Right kidney (tissue), 9 donors: ENCODE measurements around the gene MYL12A.
"Not testable (repeated sequence)": the region's sequence is repeated elsewhere in the genome, so short reads cannot be mapped to it uniquely, and the experiment has no call there.

Experiments used
- DNase-seq: peaks from one replicate; pipeline ENCODE4 v3.0.0-alpha.2; 2016
- long read RNA-seq, 8 donors: transcript quantifications; one replicate each; lab custom pipeline, GENCODE V29; 2026

MYL12A gene
- long read RNA-seq, donor 1, transcript MYL12A-201 (4 exons, 1,229 nt) = major isoform, 289 of 351 reads
- long read RNA-seq, donor 1, partial matches to known transcripts = 49 of 351 reads
- long read RNA-seq, donor 1, other reads (novel, unspliced or antisense) = 5 of 351 reads
- long read RNA-seq, donor 2, transcript MYL12A-201 (4 exons, 1,229 nt) = major isoform, 145 of 168 reads
- long read RNA-seq, donor 2, partial matches to known transcripts = 17 of 168 reads
- long read RNA-seq, donor 2, other reads (novel, unspliced or antisense) = 0 of 168 reads
- long read RNA-seq, donor 3, transcript MYL12A-201 (4 exons, 1,229 nt) = major isoform, 118 of 136 reads
- long read RNA-seq, donor 3, partial matches to known transcripts = 15 of 136 reads
- long read RNA-seq, donor 3, other reads (novel, unspliced or antisense) = 0 of 136 reads
- long read RNA-seq, donor 4, transcript MYL12A-201 (4 exons, 1,229 nt) = major isoform, 205 of 236 reads
- long read RNA-seq, donor 4, partial matches to known transcripts = 24 of 236 reads
- long read RNA-seq, donor 4, other reads (novel, unspliced or antisense) = 0 of 236 reads
- long read RNA-seq, donor 5, transcript MYL12A-201 (4 exons, 1,229 nt) = major isoform, 219 of 269 reads
- long read RNA-seq, donor 5, partial matches to known transcripts = 41 of 269 reads
- long read RNA-seq, donor 5, other reads (novel, unspliced or antisense) = 0 of 269 reads
- long read RNA-seq, donor 6, transcript MYL12A-201 (4 exons, 1,229 nt) = major isoform, 212 of 402 reads
- long read RNA-seq, donor 6, partial matches to known transcripts = 182 of 402 reads
- long read RNA-seq, donor 6, other reads (novel, unspliced or antisense) = 0 of 402 reads
- long read RNA-seq, donor 7 = 0 reads
- long read RNA-seq, donor 8, transcript MYL12A-207 (4 exons, 947 nt) = minor isoform, 7 of 267 reads
- long read RNA-seq, donor 8, transcript MYL12A-201 (4 exons, 1,229 nt) = major isoform, 224 of 267 reads
- long read RNA-seq, donor 8, partial matches to known transcripts = 29 of 267 reads
- long read RNA-seq, donor 8, other reads (novel, unspliced or antisense) = 0 of 267 reads

GRCh38 chr18:3247240-3248061, at the start of gene MYL12A:
TSS of gene MYL12A (plus strand) at chr18:3247801. CDS start at chr18:3253248, 5,447 bp downstream.
- DNase-seq = peak; percentile 99

- DNase-seq = not testable (repeated sequence)
These were observed 49.2 kb upstream of the MYL12A start for GRCh38 chr18:3198260-3198860.

- no peak for DNase-seq
These were observed 47.5 kb upstream of the MYL12A start for GRCh38 chr18:3199942-3200645.

GRCh38 chr18:3205239-3205638, 42.4 kb upstream of the MYL12A start:
- DNase-seq = no peak

- DNase-seq = no peak
These were observed 40.0 kb upstream of the MYL12A start for GRCh38 chr18:3207565-3207964.

GRCh38 chr18:3209859-3210569, 37.6 kb upstream of the MYL12A start:
- no peak for DNase-seq

- no peak for DNase-seq
These were observed 36.2 kb upstream of the MYL12A start for GRCh38 chr18:3211236-3211992.

GRCh38 chr18:3212657-3213056, 34.9 kb upstream of the MYL12A start:
- no peak for DNase-seq

GRCh38 chr18:3213300-3214059, 34.1 kb upstream of the MYL12A start:
- DNase-seq = no peak

GRCh38 chr18:3214855-3215637, 32.6 kb upstream of the MYL12A start:
- no peak for DNase-seq

GRCh38 chr18:3216987-3217386, 30.6 kb upstream of the MYL12A start:
- DNase-seq = no peak

- no peak for DNase-seq
These were observed 29.5 kb upstream of the MYL12A start for GRCh38 chr18:3217948-3218647.

GRCh38 chr18:3218819-3219218, 28.8 kb upstream of the MYL12A start:
- no peak for DNase-seq

- no peak for DNase-seq
These were observed 28.4 kb upstream of the MYL12A start for GRCh38 chr18:3219241-3219630.

- no peak for DNase-seq
These were observed 27.8 kb upstream of the MYL12A start, which contains the start of gene MYOM1 for GRCh38 chr18:3219631-3220335. TSS of gene MYOM1 (minus strand) at chr18:3219968. CDS start at chr18:3215223, 4,745 bp downstream.

- DNase-seq = not testable (repeated sequence)
These were observed 26.7 kb upstream of the MYL12A start for GRCh38 chr18:3220868-3221267.
